COLO668 (cell line): ENCODE measurements around the gene MOG.

Experiments used
- DNase-seq: peaks from one replicate; lab custom pipeline; 2025; ENCODE audit not compliant: unreplicated experiment; lab: John Stamatoyannopoulos, UW

The MOG gene

GRCh38 chr6:29656798-29657197 is at the start of gene MOG:
Gene MOG, plus strand, starts transcription at chr6:29657092. Its CDS starts 118 bp downstream, at chr6:29657210.
- DNase-seq, result no peak

GRCh38 chr6:29608131-29608530 is 48.8 kb upstream of the MOG start:
- no peak for DNase-seq

- no peak for DNase-seq
These were observed 46.4 kb upstream of the MOG start for GRCh38 chr6:29610540-29610939.

GRCh38 chr6:29611426-29611825 is 45.5 kb upstream of the MOG start:
- no peak for DNase-seq

GRCh38 chr6:29617782-29618554 is 38.9 kb upstream of the MOG start:
- DNase-seq, result no peak

- no peak for DNase-seq
These were observed 37.2 kb upstream of the MOG start for GRCh38 chr6:29619578-29620160.

GRCh38 chr6:29620630-29621029 is 36.3 kb upstream of the MOG start:
- no peak for DNase-seq

- no peak for DNase-seq
These were observed 32.4 kb upstream of the MOG start for GRCh38 chr6:29624520-29624961.

GRCh38 chr6:29625337-29625930 is 31.5 kb upstream of the MOG start:
- DNase-seq, result no peak

- no peak for DNase-seq
These were observed 29.7 kb upstream of the MOG start for GRCh38 chr6:29626948-29627754.

GRCh38 chr6:29627755-29628418 is 29.0 kb upstream of the MOG start:
- no peak for DNase-seq

- DNase-seq, result peak; percentile 64
These were observed 28.2 kb upstream of the MOG start for GRCh38 chr6:29628419-29629281.

GRCh38 chr6:29629571-29629970 is 27.3 kb upstream of the MOG start:
- no peak for DNase-seq

GRCh38 chr6:29630315-29630714 is 26.6 kb upstream of the MOG start:
- DNase-seq, result no peak

GRCh38 chr6:29631209-29631810 is 25.6 kb upstream of the MOG start:
- no peak for DNase-seq

GRCh38 chr6:29631860-29632731 is 24.8 kb upstream of the MOG start:
- peak; percentile 16 for DNase-seq

- peak; percentile 62 for DNase-seq
These were observed 23.9 kb upstream of the MOG start, which contains the start of gene GABBR1 for GRCh38 chr6:29632789-29633533. Gene GABBR1, minus strand, starts transcription at chr6:29633183. Its CDS starts 798 bp downstream, at chr6:29632385.

GRCh38 chr6:29633534-29633905 is 23.4 kb upstream of the MOG start:
- DNase-seq, result no peak
